Testis (tissue), 3 donors: ENCODE data around the gene SLC51A. TPM values are rescaled to one million over a fixed set of nuclear protein-coding genes. Genes with fewer than 3 reads are reported as not detected.
"Not testable (repeated sequence)": the region's sequence is repeated elsewhere in the genome, so short reads cannot be mapped to it uniquely, and the experiment has no call there.

Source experiments
- DNase-seq: peaks from one replicate; pipeline ENCODE4 v3.0.0-alpha.2; 2019
- H3K27ac ChIP-seq, 2 donors: fragments of 200-600 bp; sonication (generic); one replicate each; pipeline ENCODE4 v1.5.1; 2019
- H3K27me3 ChIP-seq: fragments of 200-600 bp; sonication (generic); one replicate; pipeline ENCODE4 v1.5.1; 2019
- H3K36me3 ChIP-seq: fragments of 200-600 bp; sonication (generic); one replicate; pipeline ENCODE4 v1.5.1; 2017; ENCODE audit warnings: low read depth; ENCODE audit errors: missing control alignments
- H3K4me1 ChIP-seq: fragments of 200-600 bp; sonication (generic); one replicate; pipeline ENCODE4 v1.5.1; 2019
- H3K4me3 ChIP-seq, 2 donors: fragments of 200-600 bp; sonication (generic); one replicate each; pipeline ENCODE4 v1.5.1; 2017 to 2019
- H3K9me3 ChIP-seq: fragments of 200-600 bp; sonication (generic); one replicate; pipeline ENCODE4 v1.5.1; 2017
- CTCF ChIP-seq, 3 experiments: fragments of 450-650 bp in 2 of 3; fragments of 200-600 bp in 1 of 3; sonication (generic) in 1 of 3; IDR thresholded peaks; one replicate each; pipeline ENCODE4 v1.5.1; 2016 to 2019; ENCODE audit warnings: antibody characterized with exemption in 3 of 3, mild to moderate bottlenecking in 2 of 3, moderate library complexity in 1 of 3
- POLR2A ChIP-seq: fragments of 450-650 bp; IDR thresholded peaks from one replicate; pipeline ENCODE4 v1.6.1; 2017; ENCODE audit warnings: antibody characterized with exemption, mild to moderate bottlenecking, moderate library complexity
- WGBS, 2 donors: methylation state at CpG; one replicate each; pipeline ENCODE4 v1.1.5; 2018; 5-methylcytosine and 5-hydroxymethylcytosine counted together
- intact Hi-C: fragments of 100-400 bp; cut with DNase I; formaldehyde crosslinking; loops from one replicate; pipeline ENCODE4 v1.15.1; 2023; ENCODE audit warnings: low total_unique reads
- polyA plus RNA-seq: library from polyadenylated mRNA; stranded (reverse); fragments of 350-450 nt; fragmentation: Illumina TruSeq; extraction: RNeasy Lipid Tissue Mini Kit (QIAGEN cat#74804); gene quantifications from one replicate; pipeline ENCODE4 v1.2.3, GENCODE V29; 2014; ENCODE audit warnings: low read depth, low replicate concordance; ENCODE audit not compliant: insufficient read depth
- total RNA-seq, 2 donors: library from RNA; depleted of rRNA; stranded (reverse); fragments of >200 nt; gene quantifications; one replicate each; pipeline ENCODE4 v1.2.3, GENCODE V29; 2016

The SLC51A gene
- total and polyA plus RNA-seq, 3 donors from 2014 or later, result 27.2 to 60.6 (median 35.1) TPM

GRCh38 chr3:196178993-196179379 is 37.3 kb upstream of the SLC51A start:
- H3K9me3 ChIP-seq, result no peaks in the 10 kb centered on the region
- no peak overlapping the region for H3K27ac ChIP-seq
- H3K27me3 ChIP-seq, result no peaks in the 10 kb centered on the region
- H3K4me1 ChIP-seq, result peaks cover 7% of the 10 kb centered on the region
- 64 to 83% methylated on average over 6 of the region's 6 CpGs for WGBS, 2 donors
- no peak for TF ChIP-seq POLR2A
- intact Hi-C loops, result no loop called here
- no peaks in the 10 kb centered on the region for H3K36me3 ChIP-seq
- no peak overlapping the region for H3K4me3 ChIP-seq
- no peak for DNase-seq

- no peak for DNase-seq
- no peak overlapping the region for H3K27ac ChIP-seq
- H3K27me3 ChIP-seq, result no peaks in the 10 kb centered on the region
- WGBS, 2 donors, result 49 to 63% methylated on average over 15 to 24 of the region's 24 CpGs
- no peak for TF ChIP-seq POLR2A
- no peak for TF ChIP-seq CTCF (IDR thresholded peaks at IDR 0.05)
- intact Hi-C loops, result no loop called here
- H3K4me3 ChIP-seq, result no peak overlapping the region
- H3K36me3 ChIP-seq, result no peaks in the 10 kb centered on the region
- peaks cover 7% of the 10 kb centered on the region for H3K4me1 ChIP-seq
- H3K9me3 ChIP-seq, result no peaks in the 10 kb centered on the region
Measured at GRCh38 chr3:196179380-196180308, 36.7 kb upstream of the SLC51A start.

- H3K4me3 ChIP-seq, result no peak overlapping the region
- H3K36me3 ChIP-seq, result no peaks in the 10 kb centered on the region
- H3K4me1 ChIP-seq, result peaks cover 7% of the 10 kb centered on the region
- no peaks in the 10 kb centered on the region for H3K9me3 ChIP-seq
- DNase-seq, result no peak
- TF ChIP-seq CTCF (IDR thresholded peaks at IDR 0.05) (no peak), POLR2A (no peak)
- no peaks in the 10 kb centered on the region for H3K27me3 ChIP-seq
- no peak overlapping the region for H3K27ac ChIP-seq
- 86 to 92% methylated on average over 7 to 9 of the region's 9 CpGs for WGBS, 2 donors
- intact Hi-C loops, result no loop called here
Measured at GRCh38 chr3:196180346-196180745, 36.0 kb upstream of the SLC51A start.

GRCh38 chr3:196181127-196181546 is 35.2 kb upstream of the SLC51A start:
- no peaks in the 10 kb centered on the region for H3K27me3 ChIP-seq
- no peaks in the 10 kb centered on the region for H3K36me3 ChIP-seq
- H3K4me3 ChIP-seq, result no peak overlapping the region
- TF ChIP-seq POLR2A (no peak), CTCF (IDR thresholded peaks at IDR 0.05) (no peak)
- no peaks in the 10 kb centered on the region for H3K9me3 ChIP-seq
- 83% methylated on average over 10 of the region's 10 CpGs for WGBS, 2 donors
- intact Hi-C loops, result no loop called here
- H3K4me1 ChIP-seq, result peaks cover 7% of the 10 kb centered on the region
- no peak for DNase-seq
- no peak overlapping the region for H3K27ac ChIP-seq

- H3K4me1 ChIP-seq, result not testable (repeated sequence)
Measured at GRCh38 chr3:196184169-196184432, 32.2 kb upstream of the SLC51A start.

GRCh38 chr3:196184881-196185280 is 31.5 kb upstream of the SLC51A start:
- no peak for TF ChIP-seq POLR2A
- no peak for TF ChIP-seq CTCF (IDR thresholded peaks at IDR 0.05)
- intact Hi-C loops, result no loop called here
- Histone ChIP-seq H3K9me3 (no peaks in the 10 kb centered on the region), H3K4me1 (no peaks in the 10 kb centered on the region), H3K27ac (no peak overlapping the region), H3K36me3 (no peaks in the 10 kb centered on the region), H3K27me3 (no peaks in the 10 kb centered on the region), H3K4me3 (no peak overlapping the region)
- 93 to 95% methylated on average over 10 to 15 of the region's 15 CpGs for WGBS, 2 donors
- DNase-seq, result no peak

More at GRCh38 chr3:196184169-196184432, 32.2 kb upstream of the SLC51A start:
- WGBS, 2 donors, result 93 to 94% methylated on average over 4 of the region's 4 CpGs
- DNase-seq, H3K4me3 ChIP-seq, intact Hi-C loops, H3K9me3 ChIP-seq, H3K27ac ChIP-seq, H3K36me3 ChIP-seq, H3K27me3 ChIP-seq: not testable (repeated sequence)
